Keratinocyte (primary cell): Measurements from ENCODE around the gene ADAMTS2. TPM values are rescaled to one million over a fixed set of nuclear protein-coding genes. Genes with fewer than 3 reads are reported as not detected.

Experiments
- DNase-seq: peaks from one replicate; pipeline ENCODE4 v3.0.0-alpha.2; 2011; ENCODE audit warnings: low read depth, missing footprints, low spot score
- FAIRE-seq: peaks from 2 replicates; lab custom pipeline; 2011; peaks lifted over from hg19 to GRCh38; lab: Jason Lieb, UNC
- H2AFZ ChIP-seq: 2 replicates; pipeline ENCODE4 v1.6.0; 2012; ENCODE audit warnings: low read length, control low read depth, inconsistent platforms; ENCODE audit not compliant: control insufficient read depth
- H3K27ac ChIP-seq: 2 replicates; pipeline ENCODE4 v1.5.1; 2011; ENCODE audit warnings: low read length; ENCODE audit not compliant: control insufficient read depth, insufficient read depth
- H3K27me3 ChIP-seq: 3 replicates; pipeline ENCODE4 v1.6.0; 2011; ENCODE audit warnings: low read length; ENCODE audit not compliant: control insufficient read depth, insufficient read depth; ENCODE audit errors: extremely low read depth
- H3K36me3 ChIP-seq, 2 experiments: 2 replicates in 1 of 2; 3 replicates in 1 of 2; pipeline ENCODE4 v1.5.1; 2011; ENCODE audit warnings: low read length in 2 of 2, mild to moderate bottlenecking in 1 of 2; ENCODE audit not compliant: control insufficient read depth in 2 of 2, insufficient read depth in 2 of 2; ENCODE audit errors: extremely low read depth in 1 of 2
- H3K4me1 ChIP-seq: 3 replicates; pipeline ENCODE4 v1.5.1; 2011; ENCODE audit warnings: low read length; ENCODE audit not compliant: control insufficient read depth, insufficient read depth; ENCODE audit errors: extremely low read depth
- H3K4me2 ChIP-seq: 3 replicates; pipeline ENCODE4 v1.6.0; 2011; ENCODE audit warnings: low read depth, low read length; ENCODE audit not compliant: control insufficient read depth, insufficient read depth; ENCODE audit errors: extremely low read depth
- H3K4me3 ChIP-seq, 3 experiments: fragments of 200-600 bp in 1 of 3; sonication (generic) in 1 of 3; 2 replicates in 2 of 3; 3 replicates in 1 of 3; pipeline ENCODE4 v1.5.1; 2011 to 2016; ENCODE audit warnings: low read length in 3 of 3, mild to moderate bottlenecking in 3 of 3, control low read depth in 2 of 3, inconsistent platforms in 1 of 3, low read depth in 1 of 3, mixed read lengths in 1 of 3, mixed run types in 1 of 3, moderate library complexity in 1 of 3; ENCODE audit not compliant: control insufficient read depth in 2 of 3, insufficient read depth in 2 of 3; ENCODE audit errors: extremely low read depth in 1 of 3
- H3K79me2 ChIP-seq: 2 replicates; pipeline ENCODE4 v1.6.0; 2012; ENCODE audit warnings: low read length; ENCODE audit not compliant: control insufficient read depth, insufficient read depth
- H3K9ac ChIP-seq: 3 replicates; pipeline ENCODE4 v1.6.0; 2011; ENCODE audit warnings: low read length; ENCODE audit not compliant: control insufficient read depth, insufficient read depth; ENCODE audit errors: extremely low read depth
- H3K9me1 ChIP-seq: 3 replicates; pipeline ENCODE4 v1.6.0; 2011; ENCODE audit warnings: low read length; ENCODE audit not compliant: control insufficient read depth, insufficient read depth; ENCODE audit errors: extremely low read depth
- H3K9me3 ChIP-seq: 2 replicates; pipeline ENCODE4 v1.5.1; 2012; ENCODE audit warnings: low read depth, low read length; ENCODE audit not compliant: control insufficient read depth
- H4K20me1 ChIP-seq: 3 replicates; pipeline ENCODE4 v1.6.0; 2011; ENCODE audit warnings: low read length; ENCODE audit not compliant: control insufficient read depth, insufficient read depth; ENCODE audit errors: extremely low read depth
- CTCF ChIP-seq, 3 experiments: IDR thresholded peaks in 1 of 3; conservative IDR thresholded peaks in 1 of 3; optimal IDR thresholded peaks in 1 of 3; 2 replicates in 2 of 3; 3 replicates in 1 of 3; pipeline versions ENCODE3 to v1.5.1; 2011; ENCODE audit warnings: low read length in 3 of 3, mild to moderate bottlenecking in 3 of 3, moderate library complexity in 2 of 3, control low read depth in 1 of 3, inconsistent platforms in 1 of 3; ENCODE audit not compliant: insufficient read depth in 2 of 3; ENCODE audit errors: extremely low read depth in 1 of 3
- EZH2 ChIP-seq: IDR thresholded peaks from one replicate; pipeline ENCODE4 v1.6.1; 2012; ENCODE audit warnings: inconsistent platforms, mild to moderate bottlenecking, low read length, moderate library complexity
- dilution Hi-C: fragments of 300-500 bp; cut with MboI; formaldehyde crosslinking; loops from one replicate; pipeline ENCODE4 v1.7.0; 2020; ENCODE audit warnings: low sequenced_read_pairs; ENCODE audit not compliant: extremely low pct_ligation_motif_present
- polyA plus RNA-seq, 5 experiments: library from polyadenylated mRNA; depleted of rRNA in 3 of 5; stranded (reverse) in 3 of 5; stranded (forward) in 1 of 5; unstranded in 1 of 5; fragments of >200 nt; gene quantifications; 1 replicate in 1 of 5; 2 replicates in 3 of 5; 3 replicates in 1 of 5; pipeline versions ENCODE4 v1.2.1 to v1.2.3, GENCODE V29; 2011 to 2012; ENCODE audit warnings: missing spikeins in 2 of 5, low read depth in 1 of 5, low replicate concordance in 1 of 5

Gene ADAMTS2
- polyA plus RNA-seq, 1 donor (not counting 4 experiments of a cell fraction or from before 2014, with no cell fraction given) = not detected

GRCh38 chr5:179261301-179262125, 83.7 kb downstream of the ADAMTS2 start:
- no peak overlapping the region for H3K4me2 ChIP-seq
- peaks cover 16% of the 10 kb centered on the region for H3K9me3 ChIP-seq
- H3K9ac ChIP-seq = no peak overlapping the region
- H3K4me1 ChIP-seq = no peaks in the 10 kb centered on the region
- FAIRE-seq = no peak
- H4K20me1 ChIP-seq = no peaks in the 10 kb centered on the region
- H3K27me3 ChIP-seq = no peaks in the 10 kb centered on the region
- H2AFZ ChIP-seq = no peak overlapping the region
- DNase-seq = no peak
- H3K36me3 ChIP-seq = no peaks in the 10 kb centered on the region
- dilution Hi-C loops = no loop called here
- H3K4me3 ChIP-seq = no peak overlapping the region
- no peaks in the 10 kb centered on the region for H3K9me1 ChIP-seq
- H3K27ac ChIP-seq = no peak overlapping the region
- no peak for TF ChIP-seq CTCF (optimal IDR thresholded peaks at IDR 0.05 in 1 of 3, IDR thresholded peaks at IDR 0.05 in 1 of 3, conservative IDR thresholded peaks at IDR 0.05 in 1 of 3; ENCODE audit: extremely low read depth in 1 of 3, insufficient read depth in 2 of 3, low read length in 3 of 3)
- no peak for TF ChIP-seq EZH2
- no peaks in the 10 kb centered on the region for H3K79me2 ChIP-seq

- no peak overlapping the region for H3K9ac ChIP-seq
- no peaks in the 10 kb centered on the region for H3K4me1 ChIP-seq
- H3K9me3 ChIP-seq = peaks cover 19% of the 10 kb centered on the region
- H4K20me1 ChIP-seq = no peaks in the 10 kb centered on the region
- DNase-seq (no peak), FAIRE-seq (no peak)
- no peaks in the 10 kb centered on the region for H3K79me2 ChIP-seq
- H3K36me3 ChIP-seq = no peaks in the 10 kb centered on the region
- no peak overlapping the region for H3K27ac ChIP-seq
- H3K27me3 ChIP-seq = no peaks in the 10 kb centered on the region
- dilution Hi-C loops = no loop called here
- no peaks in the 10 kb centered on the region for H3K9me1 ChIP-seq
- no peak overlapping the region for H3K4me3 ChIP-seq
- H3K4me2 ChIP-seq = no peak overlapping the region
- no peak for TF ChIP-seq CTCF (optimal IDR thresholded peaks at IDR 0.05 in 1 of 3, IDR thresholded peaks at IDR 0.05 in 1 of 3, conservative IDR thresholded peaks at IDR 0.05 in 1 of 3; ENCODE audit: extremely low read depth in 1 of 3, insufficient read depth in 2 of 3, low read length in 3 of 3)
- TF ChIP-seq EZH2 = no peak
- no peak overlapping the region for H2AFZ ChIP-seq
Measured at GRCh38 chr5:179260324-179261070, 84.8 kb downstream of the ADAMTS2 start.
